OCI-M2 (cell line): ENCODE results near the gene MGAT5.
"Not testable (repeated sequence)": the region's sequence is repeated elsewhere in the genome, so short reads cannot be mapped to it uniquely, and the experiment has no call there.

Experiments
- DNase-seq: peaks from one replicate; lab custom pipeline; 2025; ENCODE audit not compliant: unreplicated experiment; lab: John Stamatoyannopoulos, UW

The MGAT5 gene

DNA sequence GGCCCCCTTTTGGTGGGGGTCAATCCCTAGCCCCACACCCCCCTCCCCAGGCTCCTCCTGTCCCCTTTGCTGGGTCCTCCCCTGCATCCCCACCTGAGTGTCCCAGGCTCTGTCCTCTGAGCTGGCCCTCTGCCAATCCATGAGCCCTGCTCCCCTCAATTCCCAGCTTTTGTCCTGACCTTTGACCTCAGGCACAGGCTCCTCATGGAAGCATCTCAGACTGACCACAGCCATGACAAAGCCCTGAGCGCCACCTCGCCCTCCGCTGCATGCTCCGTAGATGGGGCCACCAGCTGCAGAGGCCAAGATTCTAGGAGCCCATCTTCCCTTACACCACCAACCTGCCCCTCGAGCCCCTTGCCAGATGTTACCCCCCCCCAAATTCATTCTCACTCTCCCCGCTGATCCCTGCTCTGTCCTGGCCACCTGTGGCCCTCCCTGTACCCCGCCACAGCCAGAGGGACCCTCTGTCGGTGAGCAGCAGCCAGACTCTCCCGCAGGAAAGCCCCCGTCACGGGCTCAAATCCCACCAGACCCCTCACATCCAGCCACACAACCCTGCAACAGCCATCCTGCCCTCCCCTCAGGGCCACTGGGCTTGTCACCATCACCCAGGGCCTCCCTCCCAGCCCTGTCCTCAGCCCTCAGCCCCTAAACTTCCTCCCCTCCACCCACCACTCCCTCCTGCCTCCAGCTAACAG is 206.0 kb downstream of the MGAT5 start:
- DNase-seq, result no peak

DNA sequence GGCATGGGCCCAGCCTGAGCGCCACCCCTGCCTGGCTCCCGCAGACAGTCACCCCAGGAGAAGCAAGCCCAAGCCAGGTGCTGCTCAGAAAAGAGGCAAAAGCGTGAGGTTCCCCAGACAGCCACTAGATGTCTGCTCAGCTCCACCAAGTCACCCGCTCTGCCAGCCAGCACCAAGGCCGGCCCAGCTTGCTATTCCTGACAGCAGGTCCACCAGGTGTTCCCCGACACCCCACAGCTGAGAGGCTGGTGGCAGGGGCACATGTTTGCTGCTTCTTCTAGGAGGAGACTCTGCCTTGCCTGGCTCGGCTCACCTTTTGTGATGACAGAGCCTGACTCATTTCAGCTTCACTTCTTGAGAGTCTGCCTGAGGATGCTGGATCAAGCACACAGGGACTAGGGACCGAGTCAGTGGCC is 206.7 kb downstream of the MGAT5 start:
- DNase-seq, result no peak

DNA sequence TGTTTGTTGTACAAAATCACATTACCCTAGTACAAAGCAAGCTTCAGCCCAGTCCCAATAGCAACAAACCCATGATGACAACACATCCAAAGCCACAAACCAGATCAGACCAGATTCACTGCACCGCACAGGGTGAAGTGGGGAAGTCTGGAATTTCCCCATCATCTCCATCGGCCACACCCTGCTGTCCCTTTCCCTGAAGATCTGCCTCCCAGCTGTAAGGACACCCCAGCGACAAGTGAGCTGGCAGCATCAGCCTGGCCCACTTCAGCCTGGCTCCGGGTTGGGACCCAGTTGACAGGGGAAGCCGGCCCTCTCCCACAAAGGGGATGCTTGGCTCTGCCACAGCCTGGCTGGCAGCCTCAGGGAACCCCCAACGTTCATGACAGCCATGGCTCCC is 207.6 kb downstream of the MGAT5 start:
- DNase-seq, result no peak

DNA sequence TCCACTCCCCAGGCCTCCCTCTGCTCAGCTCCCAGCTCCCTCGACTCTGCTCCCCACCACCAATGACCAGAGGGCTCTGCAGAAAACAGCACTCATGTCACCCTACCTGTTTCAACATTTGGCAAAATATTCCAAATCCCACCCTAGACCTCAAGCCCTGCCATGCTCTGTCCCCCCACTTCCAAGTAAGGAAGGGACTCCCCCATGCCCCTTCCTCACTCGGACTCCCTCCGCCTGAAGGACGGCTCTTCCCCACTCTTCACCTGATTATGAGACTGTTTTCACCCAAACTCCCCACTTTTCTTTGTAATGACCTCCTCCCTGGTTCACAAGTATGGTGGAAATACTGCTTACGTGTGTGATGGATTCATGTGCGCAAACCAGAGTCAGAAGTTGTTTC is 208.4 kb downstream of the MGAT5 start:
- no peak for DNase-seq

DNA sequence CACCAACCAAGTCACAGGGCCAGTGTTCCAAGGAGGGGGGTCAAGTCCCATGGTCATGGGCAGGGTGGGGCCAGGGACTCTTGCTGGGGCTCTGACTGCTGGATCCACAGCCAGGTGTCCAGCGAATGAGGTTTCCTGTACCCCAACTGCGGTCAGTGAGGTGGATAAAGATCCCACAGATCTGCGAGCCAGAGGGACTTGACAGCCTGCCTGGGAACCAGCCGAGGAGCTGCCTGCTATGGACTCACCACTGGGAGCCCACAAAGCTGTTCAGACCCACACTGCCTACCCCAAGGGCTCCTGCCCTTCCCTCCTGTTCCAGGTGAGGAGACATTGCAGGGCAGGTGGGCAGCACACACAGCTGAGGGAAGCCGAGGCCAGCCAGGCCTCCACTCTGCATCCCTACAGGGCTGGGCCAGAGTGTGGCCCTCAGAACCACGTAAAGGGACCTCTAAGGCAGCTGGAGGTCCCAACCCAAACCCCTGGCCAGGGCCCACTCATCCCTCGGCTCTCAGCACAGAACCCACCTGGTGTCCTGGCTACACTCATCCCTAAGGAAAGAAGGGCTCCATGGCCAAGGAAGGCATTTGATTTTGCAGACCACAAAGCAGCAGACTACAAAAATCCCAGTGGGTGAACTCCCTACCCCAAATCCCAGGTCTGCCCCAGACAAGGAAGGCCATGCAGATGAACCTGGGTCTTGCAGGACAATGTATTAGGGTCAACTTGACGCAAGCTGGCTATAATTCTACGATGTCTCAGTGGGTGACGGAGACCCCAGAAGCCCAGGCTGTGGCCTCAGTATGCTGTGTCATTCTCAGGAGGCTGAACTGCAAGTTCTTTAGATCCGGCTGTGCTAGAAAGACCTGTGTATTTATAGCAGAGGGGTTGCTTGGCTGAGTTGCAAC is 209.2 kb downstream of the MGAT5 start:
- no peak for DNase-seq

DNA sequence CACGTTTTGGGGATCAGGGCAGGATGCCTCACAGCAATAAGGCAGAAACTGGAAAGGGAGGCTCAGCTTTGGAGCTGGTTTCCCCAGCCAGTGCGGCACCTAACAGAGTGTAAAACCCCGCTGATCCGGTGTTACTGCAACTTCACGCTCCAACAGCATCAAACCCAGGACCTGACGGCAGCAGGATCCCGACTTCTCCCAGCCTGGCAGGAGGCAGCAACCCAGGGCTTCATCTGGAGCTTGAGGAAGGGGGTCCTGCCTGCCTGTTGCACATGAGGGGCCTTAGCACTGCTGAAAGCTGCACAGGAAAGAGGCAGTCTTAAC is 209.8 kb downstream of the MGAT5 start:
- no peak for DNase-seq

DNA sequence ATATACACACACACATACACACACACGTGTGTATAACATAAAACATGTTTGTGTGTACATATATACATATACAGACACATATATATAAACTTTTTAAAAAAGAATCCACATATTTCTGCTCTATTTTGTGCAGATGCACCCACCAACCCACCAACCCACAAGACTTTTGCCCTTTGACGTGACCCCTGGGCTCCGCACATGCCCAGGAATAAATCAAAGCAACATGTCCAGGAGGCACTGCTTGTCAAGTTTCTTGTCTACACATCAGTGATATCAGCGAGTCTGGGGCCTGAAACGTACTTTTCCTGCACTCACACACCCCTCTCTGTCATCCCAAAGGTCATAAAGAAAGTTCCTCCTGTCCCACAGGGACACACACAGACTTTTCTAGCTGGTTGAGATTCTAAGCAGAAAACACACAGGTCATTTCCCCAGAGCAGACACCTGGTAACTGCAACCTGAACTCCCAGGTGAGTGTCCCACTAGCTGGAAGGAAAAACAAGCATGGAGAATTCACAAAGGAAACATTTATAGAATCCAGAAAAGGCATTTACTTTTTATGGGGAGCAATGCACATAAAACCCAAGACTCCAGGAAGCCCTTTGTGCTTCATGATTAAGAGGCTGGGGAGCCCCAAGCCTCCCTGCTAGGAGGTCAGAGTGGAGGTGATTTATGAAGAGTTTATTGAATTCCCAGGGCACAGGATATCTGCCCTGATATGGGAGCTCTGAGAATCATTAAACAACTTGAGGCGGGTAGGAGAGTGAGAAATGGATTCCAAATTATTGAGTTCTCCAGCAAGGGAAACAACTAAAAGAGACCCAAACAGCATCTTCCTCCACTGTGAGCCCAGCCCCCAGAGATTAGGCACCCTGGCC is 211.6 kb downstream of the MGAT5 start:
- no peak for DNase-seq

DNA sequence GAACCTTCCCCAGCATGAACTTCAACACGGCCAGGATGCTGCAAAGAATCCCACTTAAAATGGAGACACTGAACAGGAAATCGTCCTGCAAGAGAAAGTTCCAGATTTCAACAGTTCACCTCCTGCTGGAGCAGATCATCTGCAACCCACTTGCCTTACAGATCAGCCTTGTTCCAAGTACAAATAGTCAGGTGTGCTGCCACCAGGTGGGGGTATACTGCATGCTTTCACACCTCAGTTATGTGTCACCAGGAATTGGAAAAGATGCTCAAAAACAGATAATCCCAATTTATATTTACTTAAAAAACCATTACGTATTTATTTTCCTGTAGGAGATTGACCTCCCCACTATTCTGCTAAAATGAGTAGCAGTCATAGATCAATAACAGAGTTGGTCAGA is 212.3 kb downstream of the MGAT5 start:
- DNase-seq, result no peak

DNA sequence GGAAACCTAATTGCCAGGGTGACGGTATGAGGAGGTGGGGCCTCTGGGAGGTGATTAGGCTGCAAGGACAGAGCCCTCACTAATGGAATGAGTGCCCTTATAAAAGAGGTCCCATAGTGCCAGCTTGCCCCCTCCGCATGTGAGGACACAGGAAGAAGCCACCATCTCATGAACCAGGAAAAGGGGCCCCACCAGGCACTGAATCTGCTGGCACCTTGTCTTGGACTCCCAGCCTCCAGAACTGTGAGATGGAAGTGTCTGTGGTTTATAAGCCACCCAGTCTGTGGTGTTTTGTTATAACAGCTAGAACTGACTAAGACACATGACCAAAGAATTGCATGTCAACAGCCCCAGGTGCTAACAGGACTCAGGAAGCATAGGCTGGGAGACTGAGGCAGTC is 214.3 kb downstream of the MGAT5 start:
- DNase-seq, result no peak

DNA sequence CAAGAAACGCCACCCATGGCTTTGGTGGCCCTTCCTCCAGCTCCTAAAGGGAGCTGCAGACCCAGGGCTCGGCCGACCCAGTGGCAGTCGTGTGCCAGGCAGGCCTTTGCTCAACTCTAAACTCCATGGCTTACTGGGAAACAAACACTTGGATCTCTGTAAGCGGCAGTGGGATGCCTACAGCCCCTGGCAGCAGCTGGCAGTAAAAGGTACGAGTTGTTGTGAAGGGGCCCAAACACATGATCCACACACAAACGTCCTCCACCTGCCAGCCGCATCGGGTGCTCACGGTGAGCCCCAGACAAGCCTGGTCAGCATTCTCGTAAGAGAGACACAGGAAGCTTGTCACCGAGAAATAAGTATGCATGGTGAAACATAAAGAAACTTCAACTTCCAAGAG is 214.9 kb downstream of the MGAT5 start:
- DNase-seq, result no peak

DNA sequence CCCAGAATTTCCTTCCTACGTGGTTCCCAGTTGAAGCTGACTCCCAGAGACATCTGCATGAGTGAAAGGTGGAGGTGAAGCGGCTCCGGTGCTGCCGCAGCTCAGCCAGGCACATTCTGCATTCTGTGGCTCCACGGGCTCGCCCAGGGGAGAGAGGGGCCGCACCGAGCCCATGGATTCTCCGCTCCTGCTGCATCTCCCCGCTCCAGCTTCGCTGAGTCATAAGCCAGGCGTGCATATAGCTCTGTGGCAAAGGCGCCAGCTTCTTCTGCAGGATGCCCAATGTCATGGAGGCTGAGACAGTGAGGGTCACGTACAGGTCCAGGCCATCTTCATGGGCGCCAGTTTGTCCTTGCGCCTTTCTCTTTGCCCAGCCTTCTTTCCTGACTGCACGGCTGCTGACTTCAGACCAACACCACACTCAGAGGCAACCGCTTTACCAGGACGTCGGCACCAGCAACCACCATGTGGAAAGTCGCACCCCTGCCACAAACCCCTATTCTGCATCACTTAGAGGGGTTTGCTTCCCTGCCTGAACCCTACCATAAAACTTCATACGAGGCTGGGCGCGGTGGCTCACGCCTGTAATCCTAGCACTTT is 215.7 kb downstream of the MGAT5 start:
- DNase-seq, result no peak

DNA sequence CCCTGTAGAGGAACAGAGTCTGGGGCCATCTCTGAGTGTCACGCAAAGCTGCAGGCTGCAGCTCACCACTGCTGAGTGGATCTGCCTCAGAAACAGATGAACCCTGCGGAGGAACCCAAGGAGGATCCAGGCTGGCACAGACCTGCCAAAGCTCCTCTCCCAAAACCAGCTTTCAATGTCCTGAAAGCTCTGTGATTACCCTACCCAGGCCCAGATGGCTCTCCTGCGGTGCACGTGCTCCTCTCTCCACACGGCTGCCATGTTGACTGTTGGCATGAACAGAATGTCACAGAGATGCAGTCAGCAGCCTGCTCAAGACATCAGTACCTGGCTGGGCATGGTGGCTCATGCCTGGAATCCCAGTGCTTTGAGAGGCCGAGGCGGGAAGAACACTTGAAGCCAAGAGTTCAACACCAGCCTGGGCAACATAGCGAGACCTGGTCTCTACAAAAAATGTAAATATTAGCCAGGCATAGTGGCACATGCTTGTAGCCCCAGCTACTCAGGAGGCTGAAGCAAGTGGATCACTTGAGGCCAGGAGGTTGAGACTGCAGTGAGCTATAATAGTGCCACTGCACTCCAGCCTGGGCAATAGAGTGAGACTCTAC is 216.8 kb downstream of the MGAT5 start:
- no peak for DNase-seq

DNA sequence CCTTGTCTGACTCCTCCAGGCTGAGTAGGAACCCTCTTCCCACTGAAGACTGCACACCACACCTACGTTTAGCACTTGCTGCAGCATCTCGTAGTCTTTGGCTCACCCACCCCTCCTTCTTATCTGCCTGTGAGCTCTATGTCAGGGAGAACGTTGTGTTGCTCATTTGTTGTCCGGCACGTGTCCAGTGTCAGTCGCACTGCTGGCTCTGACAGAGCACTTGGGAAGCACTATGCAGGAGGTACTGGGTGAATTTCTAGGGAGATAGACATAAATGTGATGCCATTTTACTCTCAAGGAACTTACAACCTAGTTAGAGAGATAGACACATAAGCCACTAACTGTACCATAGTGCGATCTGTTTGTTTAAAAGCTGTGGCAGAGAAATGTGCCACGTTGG is 223.1 kb downstream of the MGAT5 start:
- not testable (repeated sequence) for DNase-seq

DNA sequence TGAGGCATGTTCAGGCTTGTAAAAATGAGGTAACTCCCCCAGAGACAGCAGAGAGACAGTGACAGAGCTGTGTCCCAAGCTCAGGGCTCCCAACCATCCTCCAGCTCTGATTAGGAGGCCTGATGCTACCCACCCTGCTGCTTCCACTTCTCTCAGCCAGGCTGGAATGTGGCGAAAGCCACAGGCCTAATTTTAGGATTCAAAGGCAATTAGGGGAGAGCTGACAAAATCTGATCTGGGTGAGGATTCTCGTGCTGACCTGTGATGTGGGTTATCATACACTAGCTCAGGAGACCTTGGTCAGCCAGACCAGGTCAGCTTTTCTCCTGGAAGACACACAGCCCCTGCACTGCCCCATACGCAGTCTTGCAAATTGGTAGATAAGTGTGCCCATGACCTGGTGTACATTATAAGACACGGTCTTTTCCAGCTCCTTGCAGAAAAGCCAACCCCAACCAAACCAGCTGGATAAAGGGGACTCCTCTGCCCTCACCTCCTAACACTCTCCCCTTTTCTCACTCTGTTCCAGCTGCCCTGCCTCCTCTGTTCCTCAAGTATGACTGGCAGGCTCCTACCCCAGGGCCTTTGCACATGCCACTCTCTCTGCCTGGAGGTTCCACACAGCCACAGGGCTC is 225.9 kb downstream of the MGAT5 start:
- no peak for DNase-seq

DNA sequence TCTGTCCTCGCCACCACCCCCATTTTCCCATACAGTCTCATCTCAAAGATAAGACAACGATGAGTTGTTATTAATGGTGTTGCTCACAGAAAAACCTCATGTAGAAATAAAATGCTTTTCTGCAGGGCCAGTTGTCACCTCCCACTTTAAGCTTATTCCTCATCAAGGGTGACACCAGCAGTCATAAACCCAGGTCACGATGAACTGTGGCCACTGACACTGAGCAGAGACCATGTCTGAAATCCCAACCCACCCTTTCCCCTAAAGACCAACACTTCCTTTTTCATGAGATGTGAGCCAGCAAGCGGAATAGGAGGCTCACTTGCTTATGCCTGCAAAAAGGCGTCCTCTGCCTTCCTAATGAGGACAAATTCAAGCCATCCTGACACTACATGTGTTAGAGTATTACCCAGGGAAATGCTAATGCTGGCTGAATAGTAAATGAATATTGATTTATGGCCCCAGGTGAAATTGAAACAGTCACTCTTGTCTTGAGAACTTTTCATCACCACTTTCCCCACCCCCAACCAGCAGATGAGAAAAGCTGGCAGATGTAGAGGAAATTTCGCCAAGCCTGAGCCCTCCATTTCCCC is 228.4 kb downstream of the MGAT5 start:
- DNase-seq, result no peak

DNA sequence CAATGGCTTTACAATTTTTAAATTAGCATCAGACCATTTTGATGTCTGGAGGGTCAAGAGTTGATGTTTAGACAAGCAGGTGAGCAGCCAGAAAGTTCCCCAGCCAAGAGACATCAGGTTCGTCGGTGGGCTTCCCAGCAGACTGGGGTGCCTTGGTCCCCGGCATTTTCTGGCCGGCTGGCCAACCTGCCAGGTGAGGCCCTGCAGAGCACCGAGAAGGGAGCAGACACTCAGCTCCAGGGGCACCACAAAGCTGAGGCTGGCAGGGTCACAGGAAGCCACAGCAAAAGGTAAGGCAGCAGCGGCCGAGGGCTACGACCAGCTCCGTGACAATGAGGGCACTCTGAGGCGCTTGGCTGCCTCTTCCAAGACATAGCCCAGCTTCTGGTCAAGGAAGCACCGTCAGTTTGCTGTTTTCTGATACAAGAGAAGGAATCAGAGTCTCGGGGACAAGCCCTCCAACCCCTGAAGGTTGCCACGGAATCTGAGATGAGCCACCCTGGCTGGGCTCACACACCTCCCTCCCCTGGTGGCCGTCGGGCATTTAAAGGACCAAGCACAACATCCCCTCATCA is 229.0 kb downstream of the MGAT5 start:
- DNase-seq, result no peak

DNA sequence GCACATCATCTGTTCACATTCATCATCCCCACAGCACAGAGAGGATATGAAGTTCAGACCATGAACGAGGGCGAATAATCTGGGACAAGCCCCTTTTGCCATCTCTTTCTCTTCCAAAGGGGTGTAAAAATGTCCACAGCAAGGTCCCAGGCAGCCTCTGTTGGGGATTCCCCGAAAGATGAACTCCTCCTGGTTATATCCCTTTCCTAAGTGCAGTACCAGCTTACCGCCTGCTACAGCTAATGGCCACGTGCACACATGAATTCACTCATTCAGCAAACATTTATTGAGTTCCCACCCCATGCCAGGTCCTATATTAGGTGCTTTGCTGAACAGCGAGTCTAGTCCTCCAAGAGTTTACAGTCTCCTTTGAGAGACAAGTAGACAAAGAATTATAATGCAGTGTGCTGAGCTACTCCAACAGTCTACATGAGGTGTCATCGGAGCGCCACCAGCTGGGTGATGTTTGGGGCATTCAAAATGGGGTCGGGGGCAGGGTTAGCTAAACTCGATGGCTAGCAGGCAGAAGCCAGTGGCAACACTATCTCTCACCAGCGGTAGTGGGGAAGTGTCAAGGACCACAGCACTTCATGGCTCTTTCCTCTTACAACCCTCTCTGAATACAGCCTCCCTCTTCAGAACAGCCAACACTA is 236.0 kb downstream of the MGAT5 start:
- DNase-seq, result no peak

DNA sequence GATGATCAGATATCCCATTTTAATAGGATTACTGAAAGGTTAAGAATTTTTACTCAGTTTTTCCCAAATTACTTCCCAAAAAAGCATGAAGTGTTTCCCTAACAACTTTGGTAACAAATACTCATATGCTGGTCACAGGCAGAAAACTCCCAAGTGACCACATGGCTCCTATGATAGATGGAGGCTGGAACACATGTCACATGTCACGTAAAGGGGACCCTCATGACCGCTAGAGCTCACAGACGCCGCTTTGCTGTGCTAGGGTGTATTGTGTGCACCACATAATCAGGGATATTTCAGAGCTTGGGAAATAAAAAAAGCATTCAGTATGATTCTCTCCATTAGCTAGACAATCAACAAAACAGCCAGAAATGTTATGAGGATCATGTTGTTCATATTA is 236.7 kb downstream of the MGAT5 start:
- no peak for DNase-seq

DNA sequence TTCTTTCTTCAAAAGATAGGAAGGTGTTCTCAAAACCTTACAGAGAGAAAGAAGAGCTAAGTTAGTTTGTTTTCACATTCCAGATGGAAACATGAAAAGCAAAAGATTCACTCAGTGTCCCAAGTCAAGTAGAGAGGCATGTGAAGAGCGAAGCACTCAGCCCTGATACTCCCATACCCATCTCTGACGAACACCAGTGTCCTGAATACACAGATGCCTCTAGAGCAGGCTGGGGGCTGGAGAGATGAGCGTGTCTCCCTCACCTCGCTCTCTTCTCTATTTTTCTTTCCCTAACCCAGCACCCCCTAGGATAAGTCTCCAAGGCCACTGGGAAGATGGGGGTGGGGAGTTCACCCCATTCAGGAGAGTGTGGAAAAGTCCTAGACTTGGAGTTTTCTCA is 237.2 kb downstream of the MGAT5 start:
- no peak for DNase-seq
